ENCODE measurements around the gene MYO1D. TPM values are rescaled to one million over a fixed set of nuclear protein-coding genes. Genes with fewer than 3 reads are reported as not detected.

Gene MYO1D
- total RNA-seq, 1 experiment from 2014 or later: 40.8 TPM

DNA sequence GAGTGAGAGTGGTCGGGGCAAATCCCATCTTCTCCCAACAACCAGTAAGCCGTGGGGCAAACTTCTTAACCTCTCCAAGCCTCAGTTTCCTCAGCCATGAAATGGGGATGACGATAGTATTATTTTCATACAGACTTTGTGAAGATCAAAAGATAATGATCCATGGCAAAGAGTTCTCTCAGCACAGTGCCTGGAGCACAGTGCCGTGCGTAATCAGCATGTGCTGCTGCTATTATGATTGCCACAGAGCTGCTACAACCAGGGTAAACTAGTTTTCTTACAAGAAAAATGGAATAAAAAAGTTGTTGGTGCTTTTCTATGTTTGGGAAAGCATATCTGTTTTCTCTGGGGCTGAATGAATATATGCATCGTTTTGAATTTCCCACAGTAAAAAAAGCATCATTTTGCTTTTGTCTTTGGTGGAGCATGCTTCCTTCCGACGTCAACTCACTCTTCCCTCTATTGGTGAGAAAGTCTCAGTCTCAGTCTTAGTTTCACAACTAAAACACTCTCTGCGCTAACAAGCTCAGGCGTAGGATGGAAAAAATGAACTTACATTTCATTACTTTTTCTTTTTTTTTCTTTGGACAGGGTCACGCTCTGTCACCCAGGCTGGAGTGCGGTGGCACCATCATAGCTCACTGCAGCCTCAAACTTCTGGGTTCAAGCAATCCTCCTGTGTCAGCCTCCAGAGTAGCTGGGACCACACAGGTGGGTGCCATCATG is 352.9 kb downstream of the MYO1D start:
- H3K79me2 ChIP-seq (ENCODE audit: low read depth): no peaks in the 10 kb centered on the region
- 0 out of 2 replicates have a peak, but pooled peaks cover 4% of the 10 kb centered on the region for H3K4me1 ChIP-seq (replicated peaks; ENCODE audit: insufficient read depth)
- ChIA-PET CTCF (no interaction called here), POLR2A (ENCODE audit: unreplicated experiment) (no interaction called here)
- H3K36me3 ChIP-seq (ENCODE audit: low read depth): no peaks in the 10 kb centered on the region
- no peak overlapping the region for H3K27ac ChIP-seq
- no peaks in the 10 kb centered on the region for H3K9me2 ChIP-seq (ENCODE audit: insufficient read depth)
- TF ChIP-seq EZH2 (IDR thresholded peaks at IDR 0.05; ENCODE audit: low read depth): no peak
- TF ChIP-seq, protein P1, sequence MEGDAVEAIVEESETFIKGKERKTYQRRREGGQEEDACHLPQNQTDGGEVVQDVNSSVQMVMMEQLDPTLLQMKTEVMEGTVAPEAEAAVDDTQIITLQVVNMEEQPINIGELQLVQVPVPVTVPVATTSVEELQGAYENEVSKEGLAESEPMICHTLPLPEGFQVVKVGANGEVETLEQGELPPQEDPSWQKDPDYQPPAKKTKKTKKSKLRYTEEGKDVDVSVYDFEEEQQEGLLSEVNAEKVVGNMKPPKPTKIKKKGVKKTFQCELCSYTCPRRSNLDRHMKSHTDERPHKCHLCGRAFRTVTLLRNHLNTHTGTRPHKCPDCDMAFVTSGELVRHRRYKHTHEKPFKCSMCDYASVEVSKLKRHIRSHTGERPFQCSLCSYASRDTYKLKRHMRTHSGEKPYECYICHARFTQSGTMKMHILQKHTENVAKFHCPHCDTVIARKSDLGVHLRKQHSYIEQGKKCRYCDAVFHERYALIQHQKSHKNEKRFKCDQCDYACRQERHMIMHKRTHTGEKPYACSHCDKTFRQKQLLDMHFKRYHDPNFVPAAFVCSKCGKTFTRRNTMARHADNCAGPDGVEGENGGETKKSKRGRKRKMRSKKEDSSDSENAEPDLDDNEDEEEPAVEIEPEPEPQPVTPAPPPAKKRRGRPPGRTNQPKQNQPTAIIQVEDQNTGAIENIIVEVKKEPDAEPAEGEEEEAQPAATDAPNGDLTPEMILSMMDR (conservative IDR thresholded peaks at IDR 0.05): no peak
- H3K4me2 ChIP-seq: no peak overlapping the region
- intact Hi-C loops (cut with micrococcal nuclease; ENCODE audit: unreplicated experiment): no loop called here
- no peak overlapping the region for H3K4me3 ChIP-seq
- no TSS peak for BruUV-seq (replicated peaks)
- H2AFZ ChIP-seq: no peak overlapping the region
- no peaks in the 10 kb centered on the region for H3K27me3 ChIP-seq (ENCODE audit: insufficient read depth, low read depth)
- DNase-seq: no peak
- no peaks in the 10 kb centered on the region; the same call in 1 of the 2 replicates for H4K20me1 ChIP-seq (ENCODE audit: insufficient read depth)
- no peaks in the 10 kb centered on the region for H3K9me3 ChIP-seq (ENCODE audit: insufficient read depth, low read depth)
- H3F3A ChIP-seq (ENCODE audit: insufficient read depth, low read depth): no peaks in the 10 kb centered on the region

DNA sequence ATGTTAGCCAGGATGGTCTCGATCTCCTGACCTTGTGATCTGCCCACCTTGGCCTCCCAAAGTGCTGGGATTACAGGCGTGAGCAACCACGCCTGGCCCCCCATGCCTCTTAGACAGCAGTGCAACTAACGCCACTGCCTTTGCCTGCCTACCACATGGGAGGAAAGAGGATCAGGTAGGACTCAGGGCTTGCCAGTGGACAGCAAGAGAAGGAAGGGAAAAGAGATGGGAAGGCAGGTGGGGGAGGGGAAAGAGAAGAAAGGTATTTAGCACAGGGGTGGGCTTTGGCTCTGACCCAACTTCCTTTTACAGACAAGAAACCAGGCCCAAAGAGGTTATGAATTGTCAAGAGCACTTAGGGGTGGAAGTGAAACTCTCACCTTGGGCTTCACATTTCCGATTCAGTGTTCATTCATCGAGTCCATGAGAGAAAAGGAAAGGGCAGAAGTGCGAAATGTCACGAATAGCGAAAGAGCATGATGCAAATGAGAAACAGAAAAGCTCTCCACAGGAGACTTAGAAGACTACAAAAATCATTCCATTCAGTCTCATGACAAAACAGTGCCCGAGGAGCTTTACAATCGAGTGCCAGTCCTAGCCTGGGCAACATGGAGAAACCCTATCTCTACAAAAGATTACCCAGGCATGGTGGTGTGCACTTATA is 353.8 kb downstream of the MYO1D start:
- Histone ChIP-seq H3K27ac (no peak overlapping the region), H3F3A (ENCODE audit: insufficient read depth, low read depth) (no peaks in the 10 kb centered on the region), H3K79me2 (ENCODE audit: low read depth) (no peaks in the 10 kb centered on the region), H4K20me1 (ENCODE audit: insufficient read depth) (no peaks in the 10 kb centered on the region; the same call in 1 of the 2 replicates), H2AFZ (no peak overlapping the region), H3K9me2 (ENCODE audit: insufficient read depth) (no peaks in the 10 kb centered on the region), H3K4me1 (replicated peaks; ENCODE audit: insufficient read depth) (0 out of 2 replicates have a peak, but pooled peaks cover 4% of the 10 kb centered on the region), H3K36me3 (ENCODE audit: low read depth) (no peaks in the 10 kb centered on the region), H3K4me3 (no peak overlapping the region), H3K9me3 (ENCODE audit: insufficient read depth, low read depth) (no peaks in the 10 kb centered on the region), H3K27me3 (ENCODE audit: insufficient read depth, low read depth) (no peaks in the 10 kb centered on the region), H3K4me2 (no peak overlapping the region)
- ChIA-PET CTCF (no interaction called here), POLR2A (ENCODE audit: unreplicated experiment) (no interaction called here)
- DNase-seq: no peak
- intact Hi-C loops (cut with micrococcal nuclease; ENCODE audit: unreplicated experiment): no loop called here
- TF ChIP-seq, protein P1 (conservative IDR thresholded peaks at IDR 0.05): no peak
- no peak for TF ChIP-seq EZH2 (IDR thresholded peaks at IDR 0.05; ENCODE audit: low read depth)
- no TSS peak for BruUV-seq (replicated peaks)

DNA sequence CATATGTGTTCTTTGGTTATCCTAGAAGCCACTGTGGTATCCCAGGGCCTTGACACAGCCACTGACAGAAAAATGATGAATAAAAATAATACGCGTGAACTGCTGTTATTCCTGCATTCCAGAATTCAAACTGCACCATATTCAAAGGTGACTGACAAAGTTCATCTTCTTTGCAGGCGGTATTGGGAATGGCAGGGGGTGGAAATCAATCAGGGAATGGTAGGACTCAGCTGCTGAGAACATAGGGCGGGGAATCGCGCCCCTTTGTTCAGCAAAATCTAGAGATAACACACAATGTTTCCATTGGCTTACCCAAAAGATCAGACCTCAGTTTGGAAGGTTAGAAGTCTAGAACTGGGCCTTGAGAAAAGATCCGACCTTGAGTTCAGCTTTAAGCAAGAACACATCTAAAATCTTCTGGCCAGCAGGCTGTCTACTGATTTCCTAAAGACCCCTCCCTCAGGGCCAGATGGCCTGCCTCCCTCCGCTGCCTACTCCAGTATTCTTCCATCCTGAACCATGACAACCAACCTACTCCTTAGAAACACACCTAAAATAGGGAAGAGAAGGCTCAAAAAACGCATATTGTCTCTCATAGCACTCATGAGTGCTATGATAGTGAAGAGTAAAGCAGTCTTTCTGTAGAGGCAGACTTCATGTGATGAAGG is 356.1 kb downstream of the MYO1D start:
- Histone ChIP-seq H3K4me1 (replicated peaks; ENCODE audit: insufficient read depth) (0 out of 2 replicates have a peak, but pooled peaks cover 4% of the 10 kb centered on the region), H2AFZ (no peak overlapping the region), H3K9me3 (ENCODE audit: insufficient read depth, low read depth) (no peaks in the 10 kb centered on the region), H3K9me2 (ENCODE audit: insufficient read depth) (no peaks in the 10 kb centered on the region), H3K79me2 (ENCODE audit: low read depth) (no peaks in the 10 kb centered on the region), H3K4me2 (no peak overlapping the region), H4K20me1 (ENCODE audit: insufficient read depth) (no peaks in the 10 kb centered on the region; the same call in 1 of the 2 replicates), H3K36me3 (ENCODE audit: low read depth) (no peaks in the 10 kb centered on the region), H3K27me3 (ENCODE audit: insufficient read depth, low read depth) (no peaks in the 10 kb centered on the region), H3F3A (ENCODE audit: insufficient read depth, low read depth) (no peaks in the 10 kb centered on the region), H3K27ac (no peak overlapping the region), H3K4me3 (no peak overlapping the region)
- intact Hi-C loops (cut with micrococcal nuclease; ENCODE audit: unreplicated experiment): no loop called here
- ChIA-PET CTCF (no interaction called here), POLR2A (ENCODE audit: unreplicated experiment) (no interaction called here)
- no peak for DNase-seq
- TF ChIP-seq EZH2 (IDR thresholded peaks at IDR 0.05; ENCODE audit: low read depth): no peak
- TF ChIP-seq, protein P1 (conservative IDR thresholded peaks at IDR 0.05): no peak
- no TSS peak for BruUV-seq (replicated peaks)
